IMR-90 (cell line): ENCODE results near the gene GPT2. TPM values are rescaled to one million over a fixed set of nuclear protein-coding genes. Genes with fewer than 3 reads are reported as not detected.

Experiments
- ATAC-seq: fragments of 200-7000 bp; cut with Tn5 transposase; 2 replicates; pipeline ENCODE4 v1.9.1; 2020; ENCODE audit warnings: low read depth, mild to moderate bottlenecking, moderate library complexity
- BruUV-seq: library from RNA; stranded (reverse); fragments of 400-500 nt; replicated peaks from 2 replicates; lab custom pipeline; 2021; lab: Mats Ljungman, UMichigan
- CTCF ChIA-PET: fragments of 300-600 bp; formaldehyde crosslinking; extraction: SDS; loops from one replicate; lab custom pipeline; 2021; ENCODE audit warnings: antibody characterized with exemption; lab: Yijun Ruan, JAX
- POLR2A ChIA-PET: fragments of 300-600 bp; sonication (Branson Sonifier 250); formaldehyde crosslinking; loops from one replicate; lab custom pipeline; 2022; ENCODE audit warnings: antibody characterized with exemption; ENCODE audit not compliant: unreplicated experiment; lab: Charles Lee
- DNase-seq: peaks from one replicate; pipeline ENCODE4 v3.0.0; 2013
- H2AFZ ChIP-seq: replicated peaks from 2 replicates; pipeline ENCODE3; 2013; ENCODE audit warnings: low read length, mild to moderate bottlenecking; ENCODE audit not compliant: poor library complexity
- H2AK5ac ChIP-seq: 2 replicates; pipeline ENCODE4 v1.6.1; 2013; ENCODE audit warnings: low read depth, low read length, inconsistent platforms
- H2AK9ac ChIP-seq: replicated peaks from 2 replicates; pipeline ENCODE3; 2013; ENCODE audit warnings: mild to moderate bottlenecking, low read depth, low read length, moderate library complexity; ENCODE audit not compliant: poor library complexity
- H2BK120ac ChIP-seq: 2 replicates; pipeline ENCODE4 v1.6.1; 2013; ENCODE audit warnings: low read depth, low read length, inconsistent platforms
- H2BK15ac ChIP-seq: 3 replicates; pipeline ENCODE4 v1.6.1; 2013; ENCODE audit warnings: low read depth, low read length, inconsistent platforms
- H2BK20ac ChIP-seq: 2 replicates; pipeline ENCODE4 v1.6.1; 2013; ENCODE audit warnings: low read depth, mild to moderate bottlenecking, inconsistent platforms, low read length, moderate library complexity
- H2BK5ac ChIP-seq: 2 replicates; pipeline ENCODE4 v1.6.1; 2013; ENCODE audit warnings: mild to moderate bottlenecking, low read depth, low read length, inconsistent platforms; ENCODE audit not compliant: poor library complexity, severe bottlenecking
- H3K14ac ChIP-seq: replicated peaks from 2 replicates; pipeline ENCODE4 v1.6.1; 2013; ENCODE audit warnings: low read depth, low read length, inconsistent platforms
- H3K18ac ChIP-seq: 2 replicates; pipeline ENCODE4 v1.6.1; 2013; ENCODE audit warnings: low read depth, low read length, control low read depth
- H3K23ac ChIP-seq: 2 replicates; pipeline ENCODE4 v1.6.1; 2013; ENCODE audit warnings: low read depth, low read length, inconsistent platforms
- H3K27ac ChIP-seq: 2 replicates; pipeline ENCODE4 v1.5.1; 2013; ENCODE audit warnings: mild to moderate bottlenecking, control low read depth, low read length; ENCODE audit not compliant: insufficient read depth
- H3K27me3 ChIP-seq: 2 replicates; pipeline ENCODE4 v1.6.1; 2013; ENCODE audit warnings: low read length; ENCODE audit not compliant: control insufficient read depth, insufficient read depth
- H3K36me3 ChIP-seq: 2 replicates; pipeline ENCODE4 v1.6.1; 2013; ENCODE audit warnings: low read length, mixed read lengths; ENCODE audit not compliant: control insufficient read depth, insufficient read depth
- H3K4ac ChIP-seq: 2 replicates; pipeline ENCODE4 v1.6.1; 2013; ENCODE audit warnings: low read depth, low read length, inconsistent platforms
- H3K4me1 ChIP-seq: 2 replicates; pipeline ENCODE4 v1.6.1; 2013; ENCODE audit warnings: low read length, mixed read lengths; ENCODE audit not compliant: control insufficient read depth, insufficient read depth
- H3K4me2 ChIP-seq: 2 replicates; pipeline ENCODE4 v1.6.1; 2013; ENCODE audit warnings: low read depth, mild to moderate bottlenecking, control low read depth, low read length, moderate library complexity
- H3K4me3 ChIP-seq: 2 replicates; pipeline ENCODE4 v1.5.1; 2013; ENCODE audit warnings: low read depth, mild to moderate bottlenecking, control low read depth, low read length, moderate library complexity; ENCODE audit not compliant: insufficient read depth
- H3K56ac ChIP-seq: 2 replicates; pipeline ENCODE4 v1.6.1; 2013; ENCODE audit warnings: low read length, inconsistent platforms; ENCODE audit not compliant: insufficient read depth; ENCODE audit errors: extremely low read depth
- H3K79me1 ChIP-seq, 2 experiments: 2 replicates each; pipeline ENCODE4 v1.6.1; 2013; ENCODE audit warnings: low read length in 2 of 2, inconsistent platforms in 1 of 2, low read depth in 1 of 2
- H3K9ac ChIP-seq: 2 replicates; pipeline ENCODE4 v1.6.1; 2013; ENCODE audit warnings: low read depth, low read length, control low read depth
- H3K9me1 ChIP-seq: 2 replicates; pipeline ENCODE4 v1.6.1; 2013; ENCODE audit warnings: low read length, inconsistent platforms; ENCODE audit not compliant: insufficient read depth
- H3K9me3 ChIP-seq: 2 replicates; pipeline ENCODE4 v1.6.1; 2013; ENCODE audit warnings: low read length; ENCODE audit not compliant: control insufficient read depth, insufficient read depth
- H4K20me1 ChIP-seq: 2 replicates; pipeline ENCODE4 v1.6.1; 2013; ENCODE audit warnings: low read length, inconsistent platforms; ENCODE audit not compliant: insufficient read depth
- H4K5ac ChIP-seq: 2 replicates; pipeline ENCODE4 v1.6.1; 2013; ENCODE audit warnings: mild to moderate bottlenecking, low read depth, low read length, control low read depth
- H4K8ac ChIP-seq, 2 experiments: 2 replicates each; pipeline ENCODE4 v1.6.1; 2013; ENCODE audit warnings: low read depth in 2 of 2, low read length in 2 of 2, control low read depth in 1 of 2, inconsistent platforms in 1 of 2
- H4K91ac ChIP-seq: 2 replicates; pipeline ENCODE4 v1.6.1; 2013; ENCODE audit warnings: low read depth, low read length, inconsistent platforms; ENCODE audit not compliant: insufficient read depth
- BHLHE40 ChIP-seq: fragments of 150-350 bp; IDR thresholded peaks from 2 replicates; pipeline ENCODE4 v1.6.1; 2016; ENCODE audit warnings: mild to moderate bottlenecking, low read depth, low read length
- CEBPB ChIP-seq: IDR thresholded peaks from 2 replicates; pipeline ENCODE4 v1.6.1; 2012; ENCODE audit warnings: low read depth, low read length, improper control_type of control experiment
- CHD1 ChIP-seq: IDR thresholded peaks from 2 replicates; pipeline ENCODE4 v1.6.1; 2012; ENCODE audit warnings: low read depth, low read length, improper control_type of control experiment
- ELK1 ChIP-seq: fragments of 150-350 bp; IDR thresholded peaks from 2 replicates; pipeline ENCODE4 v1.6.1; 2016; ENCODE audit warnings: low read depth, mild to moderate bottlenecking, low read length, moderate library complexity, borderline replicate concordance
- MAFK ChIP-seq: IDR thresholded peaks from 2 replicates; pipeline ENCODE4 v1.6.1; 2012; ENCODE audit warnings: low read depth, low read length, improper control_type of control experiment
- MAZ ChIP-seq: IDR thresholded peaks from 2 replicates; pipeline ENCODE4 v1.6.1; 2012; ENCODE audit warnings: low read depth, mild to moderate bottlenecking, low read length, improper control_type of control experiment, moderate library complexity, borderline replicate concordance
- MXI1 ChIP-seq: IDR thresholded peaks from 2 replicates; pipeline ENCODE4 v1.6.1; 2012; ENCODE audit warnings: low read depth, mild to moderate bottlenecking, low read length, moderate library complexity, borderline replicate concordance
- NFE2L2 ChIP-seq: fragments of 150-350 bp; IDR thresholded peaks from 2 replicates; pipeline ENCODE4 v1.6.1; 2016; ENCODE audit warnings: low read depth, mild to moderate bottlenecking, low read length
- POLR2A ChIP-seq: IDR thresholded peaks from 2 replicates; pipeline ENCODE4 v1.6.1; 2012; ENCODE audit warnings: mild to moderate bottlenecking, low read depth, low read length
- RAD21 ChIP-seq: IDR thresholded peaks from 2 replicates; pipeline ENCODE4 v1.6.1; 2012; ENCODE audit warnings: low read length, improper control_type of control experiment
- RCOR1 ChIP-seq: IDR thresholded peaks from 2 replicates; pipeline ENCODE4 v1.6.1; 2012; ENCODE audit warnings: mild to moderate bottlenecking, low read length, improper control_type of control experiment; ENCODE audit not compliant: insufficient replicate concordance
- RFX5 ChIP-seq: IDR thresholded peaks from 2 replicates; pipeline ENCODE4 v1.8.0; 2012; ENCODE audit warnings: low read depth, mild to moderate bottlenecking, low read length, moderate library complexity
- SMC3 ChIP-seq: fragments of 150-350 bp; IDR thresholded peaks from 2 replicates; pipeline ENCODE4 v1.6.1; 2016; ENCODE audit warnings: low read depth, mild to moderate bottlenecking, antibody characterized with exemption, low read length, moderate library complexity
- WGBS, 2 experiments: methylation state at CpG; one replicate each; pipeline versions ENCODE4 v1.1.5 to v1.1.7; 2013; ENCODE audit warnings: missing lambda C conversion rate in 2 of 2; ENCODE audit not compliant: insufficient read length in 1 of 2; ENCODE audit errors: extremely low coverage in 2 of 2; 5-methylcytosine and 5-hydroxymethylcytosine counted together
- dilution Hi-C: fragments of 300-500 bp; cut with HindIII; formaldehyde crosslinking; loops from one replicate; pipeline ENCODE4 v1.14.3; 2018; ENCODE audit warnings: low sequenced_read_pairs; ENCODE audit not compliant: unreplicated experiment
- in situ Hi-C: fragments of 300-500 bp; cut with MboI; formaldehyde crosslinking; loops from 3 replicates; pipeline ENCODE4 v1.14.3; 2019; ENCODE audit warnings: low sequenced_read_pairs, inconsistent platforms, mixed read lengths
- intact Hi-C: fragments of 100-400 bp; cut with micrococcal nuclease; formaldehyde crosslinking; loops from 2 replicates; pipeline ENCODE4 v1.10.0; 2022
- polyA plus RNA-seq, 3 experiments: library from polyadenylated mRNA; depleted of rRNA; stranded (reverse); fragments of >200 nt; gene quantifications; 2 replicates each; pipeline ENCODE4 v1.2.3, GENCODE V29; 2012; ENCODE audit warnings: low replicate concordance in 1 of 3
- total RNA-seq: library from RNA; depleted of rRNA; stranded (reverse); fragments of >200 nt; gene quantifications from 2 replicates; pipeline ENCODE4 v1.2.3, GENCODE V29; 2012

The GPT2 gene
- total and polyA plus RNA-seq, 2 of the 4 experiments (the other 2 are of a cell fraction), result 26.4 to 31.5 TPM

- Histone ChIP-seq H3K9ac (no peak overlapping the region), H2BK120ac (no peak overlapping the region), H3K4me3 (no peak overlapping the region), H2AK9ac (no peak overlapping the region), H2BK5ac (no peak overlapping the region), H3K4me2 (no peak overlapping the region), H3K18ac (no peak overlapping the region), H3K9me1 (peaks cover 14% of the 10 kb centered on the region), H3K14ac (no peak overlapping the region), H3K27ac (no peak overlapping the region), H3K36me3 (peaks cover 74% of the 10 kb centered on the region), H4K8ac (no peak overlapping the region), H3K79me1 (peaks cover 0 to 13% of the 10 kb centered on the region in 2 experiments; a peak in 3 of 4 replicates), H3K56ac (no peak overlapping the region), H3K4ac (no peak overlapping the region), H2BK15ac (no peak overlapping the region), H2AFZ (no peak overlapping the region), H3K9me3 (no peaks in the 10 kb centered on the region), H4K5ac (no peak overlapping the region), H4K91ac (no peak overlapping the region), H3K27me3 (no peaks in the 10 kb centered on the region), H2BK20ac (no peak overlapping the region), H3K4me1 (no peaks in the 10 kb centered on the region), H3K23ac (no peak overlapping the region), H2AK5ac (no peak overlapping the region), H4K20me1 (peaks cover 5% of the 10 kb centered on the region)
- BruUV-seq, result no TSS peak
- ChIA-PET CTCF (interaction anchor here (0.9 kb wide), 1 partner anchor 10 kb away, joined by 3 read pairs; no protein-coding TSS in a partner anchor), POLR2A (no interaction called here)
- WGBS, 2 experiments, result 66% methylated on average over 11 of the region's 21 CpGs; no CpG with 5 or more reads in 1 of the 2 experiments
- no peak for TF ChIP-seq CHD1
- no peak for TF ChIP-seq MXI1
- no peak for TF ChIP-seq ELK1
- TF ChIP-seq MAZ, result no peak
- TF ChIP-seq BHLHE40, result no peak
- TF ChIP-seq MAFK, result no peak
- TF ChIP-seq SMC3, result no peak
- TF ChIP-seq POLR2A, result no peak
- no peak for TF ChIP-seq RCOR1
- no peak for TF ChIP-seq RAD21
- TF ChIP-seq RFX5, result no peak
- TF ChIP-seq NFE2L2, result no peak
- no peak for TF ChIP-seq CEBPB
- dilution Hi-C loops (no loop called here), intact Hi-C loops (no loop called here), in situ Hi-C loops (no loop called here)
- ATAC-seq (no peak), DNase-seq (no peak)
These were observed 35.0 kb downstream of the GPT2 start for GRCh38 chr16:46918905-46919792.
